ENCODE data around the gene KIF2B. TPM values are rescaled to one million over a fixed set of nuclear protein-coding genes. Genes with fewer than 3 reads are reported as not detected.
"Not testable (repeated sequence)": the region's sequence is repeated elsewhere in the genome, so short reads cannot be mapped to it uniquely, and the experiment has no call there.

Gene KIF2B, protein sequence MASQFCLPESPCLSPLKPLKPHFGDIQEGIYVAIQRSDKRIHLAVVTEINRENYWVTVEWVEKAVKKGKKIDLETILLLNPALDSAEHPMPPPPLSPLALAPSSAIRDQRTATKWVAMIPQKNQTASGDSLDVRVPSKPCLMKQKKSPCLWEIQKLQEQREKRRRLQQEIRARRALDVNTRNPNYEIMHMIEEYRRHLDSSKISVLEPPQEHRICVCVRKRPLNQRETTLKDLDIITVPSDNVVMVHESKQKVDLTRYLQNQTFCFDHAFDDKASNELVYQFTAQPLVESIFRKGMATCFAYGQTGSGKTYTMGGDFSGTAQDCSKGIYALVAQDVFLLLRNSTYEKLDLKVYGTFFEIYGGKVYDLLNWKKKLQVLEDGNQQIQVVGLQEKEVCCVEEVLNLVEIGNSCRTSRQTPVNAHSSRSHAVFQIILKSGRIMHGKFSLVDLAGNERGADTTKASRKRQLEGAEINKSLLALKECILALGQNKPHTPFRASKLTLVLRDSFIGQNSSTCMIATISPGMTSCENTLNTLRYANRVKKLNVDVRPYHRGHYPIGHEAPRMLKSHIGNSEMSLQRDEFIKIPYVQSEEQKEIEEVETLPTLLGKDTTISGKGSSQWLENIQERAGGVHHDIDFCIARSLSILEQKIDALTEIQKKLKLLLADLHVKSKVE
- not detected for polyA plus RNA-seq (2013, experiment 1 of 2; ENCODE audit: insufficient read length)
- polyA plus RNA-seq (2013, experiment 2 of 2; ENCODE audit: insufficient read length), result not detected

DNA sequence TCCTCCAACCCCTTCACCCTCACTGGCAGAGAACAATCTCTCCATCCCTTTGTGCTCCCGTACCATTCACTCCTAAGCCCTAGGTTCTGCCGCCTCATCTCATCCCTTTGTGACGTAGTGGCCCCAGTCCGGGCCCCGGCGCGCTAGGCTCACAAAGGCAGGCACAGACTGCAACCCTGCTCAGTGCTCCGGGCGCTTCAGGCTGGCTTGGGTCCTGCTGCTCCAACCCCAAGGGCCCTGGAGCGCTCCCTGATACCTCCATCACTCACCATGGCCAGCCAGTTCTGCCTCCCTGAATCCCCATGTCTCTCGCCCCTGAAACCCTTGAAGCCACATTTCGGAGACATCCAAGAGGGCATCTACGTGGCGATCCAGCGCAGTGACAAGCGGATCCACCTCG is at the start of gene KIF2B:
KIF2B (plus strand) TSS at position 164 of the 400 bp plus-strand sequence; CDS start at position 271, 107 bp downstream.
- DNase-seq, result no peak

- DNase-seq, result no peak
Observed at GRCh38 chr17:53780320-53780719, 42.4 kb upstream of the KIF2B start.

DNA sequence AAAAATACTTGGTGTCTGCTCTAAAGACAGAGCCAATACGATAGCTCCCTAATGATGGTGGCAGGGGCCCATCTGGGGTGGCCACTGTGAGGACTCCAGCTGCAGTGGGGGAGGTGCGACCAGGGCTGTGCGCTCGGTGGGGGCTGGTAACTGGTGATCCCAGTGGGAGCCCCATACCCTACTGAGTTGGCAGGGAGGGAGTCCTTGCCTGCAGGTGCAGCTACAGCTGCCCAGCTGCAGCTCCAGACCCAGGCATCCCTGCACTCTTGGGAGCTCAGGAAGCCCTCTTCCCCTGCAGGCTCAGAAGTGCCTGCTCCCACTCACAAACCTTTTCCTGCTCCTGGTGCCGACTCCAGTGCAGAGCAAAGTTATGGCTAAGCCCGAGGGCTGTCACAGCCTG is 31.2 kb upstream of the KIF2B start:
- no peak for DNase-seq

GRCh38 chr17:53792451-53792850 is 30.3 kb upstream of the KIF2B start:
- no peak for DNase-seq

GRCh38 chr17:53792997-53793396 is 29.7 kb upstream of the KIF2B start:
- no peak for DNase-seq

GRCh38 chr17:53794875-53795274 is 27.9 kb upstream of the KIF2B start:
- DNase-seq, result no peak

- DNase-seq, result no peak
Observed at GRCh38 chr17:53796642-53797041, 26.1 kb upstream of the KIF2B start.

- DNase-seq, result no peak
Observed at GRCh38 chr17:53797501-53797900, 25.2 kb upstream of the KIF2B start.

DNA sequence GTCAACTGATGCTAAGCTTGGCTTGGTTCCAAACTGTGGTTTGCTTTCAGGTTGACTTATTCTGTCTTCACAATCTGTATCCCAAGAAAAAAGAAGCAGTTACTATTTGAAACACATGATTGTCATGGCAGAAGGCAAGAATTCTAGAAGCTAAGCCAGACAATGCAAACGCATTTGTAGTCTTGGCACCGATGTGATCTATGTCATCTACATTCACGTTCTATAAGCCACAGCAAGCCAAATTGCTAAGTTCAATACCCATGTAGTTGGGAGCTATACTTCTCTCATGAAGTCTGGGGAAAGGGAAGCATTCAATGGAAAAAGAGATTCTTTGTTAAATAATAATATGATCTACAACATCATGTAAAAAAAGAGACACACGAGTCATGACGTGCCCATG is 18.3 kb upstream of the KIF2B start:
- no peak for DNase-seq

DNA sequence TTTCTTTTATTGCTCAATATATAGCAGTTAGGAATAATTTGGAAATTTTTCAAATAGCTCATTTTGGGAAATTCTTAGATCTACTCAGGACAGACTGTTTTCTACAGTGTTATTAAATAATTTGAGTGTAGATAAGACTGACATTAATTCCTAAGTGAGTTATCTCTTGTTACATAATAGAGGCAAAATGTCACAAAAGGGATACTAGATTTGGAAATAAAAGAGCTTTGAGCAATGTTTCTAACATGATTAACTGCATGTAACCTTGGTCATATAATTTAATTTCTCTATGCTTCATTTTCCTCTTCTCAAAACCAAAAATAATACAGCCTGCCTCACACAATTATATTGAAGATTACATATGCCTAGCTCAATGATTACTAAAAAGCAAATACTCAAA is 16.3 kb upstream of the KIF2B start:
- no peak for DNase-seq

DNA sequence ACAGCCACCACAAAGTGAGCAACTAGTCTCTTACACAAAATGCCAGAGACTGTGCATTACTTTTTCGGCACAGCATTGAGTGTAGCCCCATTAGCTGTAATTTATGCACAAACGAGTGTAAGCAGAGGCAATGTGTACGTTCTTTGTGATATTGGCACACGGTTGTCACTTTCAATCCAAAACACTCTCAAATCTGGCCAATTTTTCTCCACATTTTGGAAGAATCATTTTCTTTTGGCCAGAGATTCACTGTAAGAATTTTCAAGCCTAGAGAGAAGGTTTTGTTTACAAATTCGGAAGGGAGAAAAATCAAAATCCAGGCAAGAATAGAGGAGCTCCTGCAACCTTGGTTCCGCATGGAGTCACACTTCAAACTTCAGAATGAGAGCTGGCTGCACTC is 15.4 kb upstream of the KIF2B start:
- no peak for DNase-seq

- DNase-seq, result no peak
Observed at GRCh38 chr17:53818271-53818670, 4.5 kb upstream of the KIF2B start.

GRCh38 chr17:53818929-53819328 is 3.8 kb upstream of the KIF2B start:
- DNase-seq, result no peak

- DNase-seq, result no peak
Observed at GRCh38 chr17:53819956-53820355, 2.8 kb upstream of the KIF2B start.

DNA sequence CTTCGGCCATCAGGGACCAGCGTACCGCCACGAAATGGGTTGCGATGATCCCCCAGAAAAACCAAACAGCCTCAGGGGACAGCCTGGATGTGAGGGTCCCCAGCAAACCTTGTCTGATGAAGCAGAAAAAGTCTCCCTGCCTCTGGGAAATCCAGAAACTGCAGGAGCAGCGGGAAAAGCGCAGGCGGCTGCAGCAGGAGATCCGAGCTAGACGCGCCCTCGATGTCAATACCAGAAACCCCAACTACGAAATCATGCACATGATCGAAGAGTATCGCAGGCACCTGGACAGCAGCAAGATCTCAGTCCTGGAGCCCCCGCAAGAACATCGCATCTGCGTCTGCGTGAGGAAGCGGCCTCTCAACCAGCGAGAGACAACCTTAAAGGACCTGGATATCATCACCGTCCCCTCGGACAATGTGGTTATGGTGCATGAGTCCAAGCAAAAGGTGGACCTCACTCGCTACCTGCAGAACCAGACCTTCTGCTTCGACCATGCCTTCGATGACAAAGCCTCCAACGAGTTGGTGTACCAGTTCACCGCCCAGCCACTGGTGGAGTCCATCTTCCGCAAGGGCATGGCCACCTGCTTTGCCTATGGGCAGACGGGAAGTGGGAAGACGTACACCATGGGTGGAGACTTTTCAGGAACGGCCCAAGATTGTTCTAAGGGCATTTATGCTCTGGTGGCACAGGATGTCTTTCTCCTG is 769 bp downstream of the KIF2B start:
- DNase-seq, result no peak

DNA sequence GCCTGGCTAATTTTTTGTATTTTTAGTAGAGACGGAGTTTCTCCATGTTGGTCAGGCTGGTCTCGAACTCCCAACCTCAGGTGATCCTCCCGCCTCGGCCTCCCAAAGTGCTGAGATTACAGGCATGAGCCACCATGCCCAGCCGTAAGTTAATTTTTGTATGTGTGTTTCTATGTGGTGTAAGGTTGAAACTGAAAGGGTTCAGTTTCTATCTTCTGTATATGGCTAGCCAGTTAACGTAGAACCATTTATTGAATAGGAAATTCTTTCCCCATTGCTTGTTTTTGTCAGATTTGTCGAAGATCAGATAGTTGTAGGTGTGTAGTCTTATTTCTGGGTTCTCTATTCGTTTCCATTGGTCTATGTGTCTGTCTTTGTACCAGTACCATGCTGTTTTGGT is 12.0 kb downstream of the KIF2B start:
- not testable (repeated sequence) for DNase-seq

GRCh38 chr17:53837131-53837530 is 14.4 kb downstream of the KIF2B start:
- DNase-seq, result no peak

- no peak for DNase-seq
Observed at GRCh38 chr17:53844491-53845107, 21.9 kb downstream of the KIF2B start.

DNA sequence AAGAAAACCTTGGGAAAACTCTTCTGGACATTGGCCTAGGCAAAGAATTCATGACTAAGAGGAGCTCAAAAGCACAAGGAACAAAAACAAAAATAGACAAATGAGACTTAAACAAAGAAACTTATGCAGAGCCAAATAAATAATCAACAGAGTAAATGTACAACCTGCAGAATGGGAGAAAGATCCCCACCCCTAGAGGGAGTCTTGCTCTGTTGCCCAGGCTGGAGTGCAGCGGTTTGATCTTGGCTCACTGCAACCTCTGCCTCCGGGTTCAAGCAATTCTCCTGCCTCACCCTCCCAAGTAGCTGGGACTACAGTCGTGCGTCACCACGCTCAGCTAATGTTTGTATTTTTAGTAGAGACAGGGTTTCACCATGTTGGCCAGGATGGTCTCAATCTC is 48.4 kb downstream of the KIF2B start:
- not testable (repeated sequence) for DNase-seq

Measured in fibroblast of skin of back (primary cell).